Activated CD4-positive, alpha-beta T cell treated with anti-CD3 and anti-CD28 coated beads for 1 hour (primary cell): Measurements from ENCODE around the gene SCIN.
"Not testable (repeated sequence)": the region's sequence is repeated elsewhere in the genome, so short reads cannot be mapped to it uniquely, and the experiment has no call there.

Source experiments
- DNase-seq: peaks from one replicate; pipeline ENCODE4 v3.0.0-alpha.2; 2020

SCIN gene

GRCh38 chr7:12649348-12649747, 78.8 kb downstream of the SCIN start:
- no peak for DNase-seq

GRCh38 chr7:12650080-12650479, 79.6 kb downstream of the SCIN start:
- no peak for DNase-seq

GRCh38 chr7:12653110-12653509, 82.6 kb downstream of the SCIN start:
- DNase-seq: no peak

GRCh38 chr7:12653518-12653917, 83.0 kb downstream of the SCIN start:
- DNase-seq: no peak

GRCh38 chr7:12655161-12655560, 84.6 kb downstream of the SCIN start:
- no peak for DNase-seq

GRCh38 chr7:12660423-12660822, 89.9 kb downstream of the SCIN start:
- not testable (repeated sequence) for DNase-seq

GRCh38 chr7:12660986-12661385, 90.5 kb downstream of the SCIN start:
- DNase-seq: not testable (repeated sequence)

GRCh38 chr7:12661581-12661980, 91.1 kb downstream of the SCIN start:
- DNase-seq: no peak

- DNase-seq: no peak
Observed at GRCh38 chr7:12670000-12670729, 99.6 kb downstream of the SCIN start.

- DNase-seq: no peak
Observed at GRCh38 chr7:12670743-12671520, 100.4 kb downstream of the SCIN start.

GRCh38 chr7:12673436-12673835, 102.9 kb downstream of the SCIN start:
- DNase-seq: not testable (repeated sequence)

GRCh38 chr7:12674053-12674452, 103.5 kb downstream of the SCIN start:
- DNase-seq: no peak

GRCh38 chr7:12674861-12675260, 104.3 kb downstream of the SCIN start:
- DNase-seq: no peak

GRCh38 chr7:12683678-12684585, 113.4 kb downstream of the SCIN start:
- DNase-seq: no peak

GRCh38 chr7:12684733-12685132, 114.2 kb downstream of the SCIN start:
- DNase-seq: no peak

- DNase-seq: peak; percentile 13
Observed at GRCh38 chr7:12685550-12685949, 115.0 kb downstream of the SCIN start.

- peak; percentile 93 for DNase-seq
Observed at GRCh38 chr7:12686234-12686890, 115.8 kb downstream of the SCIN start.

GRCh38 chr7:12686891-12687717, 116.6 kb downstream of the SCIN start, which contains the start of gene ARL4A:
TSS of gene ARL4A (plus strand) at chr7:12687633. CDS start at chr7:12688255, 622 bp downstream.
- peak; percentile 76 for DNase-seq

GRCh38 chr7:12687718-12688171, 117.2 kb downstream of the SCIN start:
- no peak for DNase-seq

- DNase-seq: not testable (repeated sequence)
Observed at GRCh38 chr7:12688485-12689170, 118.1 kb downstream of the SCIN start.

GRCh38 chr7:12689451-12689850, 118.9 kb downstream of the SCIN start:
- no peak for DNase-seq
